Activated naive CD8-positive, alpha-beta T cell (primary cell): Measurements from ENCODE around the gene ZNF570.

Source experiments
- H3K27ac Mint-ChIP-seq: one replicate; pipeline ENCODE4 v1.8.0; 2021; ENCODE audit warnings: mixed read lengths
- H3K27me3 Mint-ChIP-seq: one replicate; pipeline ENCODE4 v1.8.0; 2021; ENCODE audit warnings: mixed read lengths
- H3K36me3 Mint-ChIP-seq: one replicate; pipeline ENCODE4 v1.8.0; 2021; ENCODE audit warnings: mixed read lengths
- H3K4me1 Mint-ChIP-seq: one replicate; pipeline ENCODE4 v1.8.0; 2021; ENCODE audit warnings: low read depth, mixed read lengths
- H3K4me3 Mint-ChIP-seq: one replicate; pipeline ENCODE4 v1.8.0; 2021; ENCODE audit warnings: mild to moderate bottlenecking, mixed read lengths
- H3K9me3 Mint-ChIP-seq: one replicate; pipeline ENCODE4 v1.8.0; 2021; ENCODE audit warnings: low read depth, mixed read lengths

Gene ZNF570

DNA sequence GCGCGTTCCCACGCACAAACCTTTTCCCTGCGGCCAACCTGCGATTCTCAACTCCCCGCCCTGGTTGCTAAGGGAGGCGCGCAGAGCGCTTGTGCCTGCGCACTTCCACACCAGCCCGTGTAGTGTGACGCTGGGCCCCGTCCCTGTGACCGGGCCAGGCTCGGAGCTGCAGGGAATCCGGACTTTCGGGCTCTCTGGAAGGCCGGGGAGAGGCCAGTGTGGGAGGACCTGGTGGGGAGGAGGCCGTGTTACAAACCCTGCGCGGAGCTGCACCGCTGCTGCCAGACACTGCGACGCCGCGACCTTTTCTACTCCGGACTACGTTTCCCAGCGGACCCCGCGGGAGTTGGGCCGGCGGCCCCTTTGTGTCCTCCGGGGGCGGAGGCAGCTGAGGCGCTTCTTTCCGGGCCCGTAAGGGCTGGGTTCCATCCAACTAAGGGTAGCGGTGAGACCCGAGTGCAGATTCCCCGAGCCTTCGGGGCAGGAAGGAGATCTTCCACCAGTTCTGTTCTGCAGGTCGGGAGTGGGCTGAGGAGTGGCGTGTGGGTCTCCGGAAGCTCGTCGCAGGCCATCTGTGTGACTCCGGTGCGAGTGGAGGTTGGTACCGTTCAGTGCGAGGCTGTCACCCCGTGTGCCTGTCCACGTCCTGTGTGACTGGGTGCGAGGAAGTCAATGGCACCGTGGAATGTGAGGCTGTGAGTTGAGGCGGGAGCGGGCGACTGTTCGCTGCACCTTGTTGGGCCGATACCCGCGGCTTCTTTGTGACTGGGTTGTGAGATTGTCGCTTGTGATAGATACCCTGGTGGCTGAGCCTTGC lies at the start of gene ZNF570:
Gene ZNF570, plus strand, starts transcription at position 396 of the 817 bp plus-strand sequence. CDS start 999 bp downstream, outside the sequence.
- H3K4me1 Mint-ChIP-seq = peaks cover 37% of the 10 kb centered on the region
- H3K27me3 Mint-ChIP-seq = no peaks in the 10 kb centered on the region
- H3K4me3 Mint-ChIP-seq = peak within 1 kb of the TSS; percentile 98
- H3K9me3 Mint-ChIP-seq = peaks cover 5% of the 10 kb centered on the region
- peak within 1 kb of the TSS; percentile 91 for H3K27ac Mint-ChIP-seq
- H3K36me3 Mint-ChIP-seq = peaks cover 19% of the 10 kb centered on the region

GRCh38 chr19:37452500-37453245 lies 16.5 kb upstream of the ZNF570 start:
- Mint-ChIP-seq H3K4me3 (no peak overlapping the region), H3K27ac (no peak overlapping the region), H3K4me1 (no peaks in the 10 kb centered on the region), H3K27me3 (no peaks in the 10 kb centered on the region), H3K36me3 (peaks cover 55% of the 10 kb centered on the region), H3K9me3 (peaks cover 45% of the 10 kb centered on the region)

DNA sequence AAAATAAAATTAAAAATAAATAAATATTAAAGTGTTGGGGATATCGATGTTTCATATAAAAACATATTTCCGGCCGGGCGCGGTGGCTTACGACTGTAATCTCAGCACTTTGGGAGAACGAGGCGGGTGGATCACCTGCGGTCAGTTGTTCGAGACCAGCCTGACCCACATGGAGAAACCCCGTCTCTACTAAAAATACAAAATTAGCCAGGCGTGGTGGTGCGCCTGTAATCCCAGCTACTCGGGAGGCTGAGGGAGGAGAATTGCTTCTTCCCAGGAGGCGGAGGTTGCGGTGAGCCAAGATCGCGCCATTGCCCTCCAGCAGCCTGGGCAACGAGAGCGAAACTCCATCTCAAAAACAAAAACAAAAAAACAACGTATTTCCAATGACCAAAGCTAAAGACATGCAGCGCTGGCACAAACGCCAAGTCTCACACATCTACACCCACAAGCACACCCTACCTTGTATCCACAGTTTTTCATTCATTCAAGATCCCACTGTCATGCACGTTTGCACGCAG lies 2.8 kb upstream of the ZNF570 start:
- peaks cover 37% of the 10 kb centered on the region for H3K4me1 Mint-ChIP-seq
- H3K36me3 Mint-ChIP-seq = peaks cover 21% of the 10 kb centered on the region
- peak overlapping the region; percentile 98 for H3K4me3 Mint-ChIP-seq
- peaks cover 5% of the 10 kb centered on the region for H3K9me3 Mint-ChIP-seq
- peak overlapping the region; percentile 95 for H3K27ac Mint-ChIP-seq
- H3K27me3 Mint-ChIP-seq = no peaks in the 10 kb centered on the region

- peaks cover 21% of the 10 kb centered on the region for H3K36me3 Mint-ChIP-seq
- peaks cover 5% of the 10 kb centered on the region for H3K9me3 Mint-ChIP-seq
- H3K4me1 Mint-ChIP-seq = peaks cover 37% of the 10 kb centered on the region
- H3K27ac Mint-ChIP-seq = peak within 1 kb of the TSS; percentile 95
- peak within 1 kb of the TSS; percentile 98 for H3K4me3 Mint-ChIP-seq
- no peaks in the 10 kb centered on the region for H3K27me3 Mint-ChIP-seq
Measured at GRCh38 chr19:37466798-37467607, 2.2 kb upstream of the ZNF570 start, which contains the start of gene ZNF569. Gene ZNF569, minus strand, starts transcription at chr19:37467444. Its CDS starts 22,523 bp downstream, at chr19:37444921.

- H3K4me3 Mint-ChIP-seq = peak overlapping the region; percentile 98
- H3K9me3 Mint-ChIP-seq = peaks cover 5% of the 10 kb centered on the region
- H3K27ac Mint-ChIP-seq = peak overlapping the region; percentile 95
- H3K27me3 Mint-ChIP-seq = no peaks in the 10 kb centered on the region
- peaks cover 37% of the 10 kb centered on the region for H3K4me1 Mint-ChIP-seq
- peaks cover 21% of the 10 kb centered on the region for H3K36me3 Mint-ChIP-seq
Measured at GRCh38 chr19:37467608-37468090, 1.5 kb upstream of the ZNF570 start.

DNA sequence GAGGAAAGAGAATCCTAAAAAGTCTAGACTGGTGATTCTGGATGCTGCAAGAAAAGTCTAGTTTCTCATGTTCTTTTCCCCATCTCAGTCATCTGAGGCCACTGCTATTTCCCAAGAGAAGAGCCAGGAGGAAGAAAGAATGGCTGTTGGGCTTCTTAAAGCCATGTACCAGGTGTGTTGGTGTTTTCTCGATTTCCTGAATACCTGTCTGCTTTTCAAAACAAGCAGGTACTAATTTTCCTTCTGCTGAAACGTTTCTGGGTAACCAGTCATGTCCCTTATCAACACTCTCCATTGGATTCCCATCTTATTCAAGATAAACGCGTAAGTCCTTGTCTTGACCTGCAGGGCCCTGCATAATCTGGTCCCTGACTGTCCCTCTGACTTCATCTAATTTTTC lies 1.1 kb downstream of the ZNF570 start:
- peaks cover 12% of the 10 kb centered on the region for H3K36me3 Mint-ChIP-seq
- peaks cover 34% of the 10 kb centered on the region for H3K4me1 Mint-ChIP-seq
- H3K27me3 Mint-ChIP-seq = no peaks in the 10 kb centered on the region
- peak overlapping the region; percentile 98 for H3K4me3 Mint-ChIP-seq
- H3K9me3 Mint-ChIP-seq = peaks cover 5% of the 10 kb centered on the region
- peak overlapping the region; percentile 91 for H3K27ac Mint-ChIP-seq

DNA sequence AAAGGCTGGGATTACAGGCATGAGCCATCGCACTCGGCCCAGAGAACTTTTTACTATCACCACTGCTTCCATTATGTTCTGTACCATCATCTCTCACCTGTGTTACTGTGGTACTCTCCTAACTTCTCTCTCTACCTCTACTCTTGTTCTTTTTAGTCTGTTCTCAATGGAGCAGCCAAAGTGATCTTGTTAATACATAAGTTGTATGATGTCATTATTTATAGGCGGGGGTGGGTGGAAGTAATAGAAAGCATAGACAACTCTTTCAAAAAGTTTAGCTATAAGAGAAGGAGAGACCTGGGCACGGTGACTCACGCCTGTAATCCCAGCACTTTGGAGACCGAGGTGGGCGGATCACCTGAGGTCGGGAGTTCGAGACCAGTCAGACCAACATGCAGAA lies 3.0 kb downstream of the ZNF570 start:
- no peak overlapping the region for H3K27ac Mint-ChIP-seq
- H3K27me3 Mint-ChIP-seq = no peaks in the 10 kb centered on the region
- no peak overlapping the region for H3K4me3 Mint-ChIP-seq
- H3K4me1 Mint-ChIP-seq = peaks cover 25% of the 10 kb centered on the region
- H3K9me3 Mint-ChIP-seq = peaks cover 9% of the 10 kb centered on the region
- H3K36me3 Mint-ChIP-seq = peaks cover 24% of the 10 kb centered on the region

- Mint-ChIP-seq H3K27ac (no peak overlapping the region), H3K9me3 (peaks cover 38% of the 10 kb centered on the region), H3K27me3 (no peaks in the 10 kb centered on the region), H3K4me1 (no peaks in the 10 kb centered on the region), H3K36me3 (peaks cover 53% of the 10 kb centered on the region), H3K4me3 (no peak overlapping the region)
Measured at GRCh38 chr19:37484406-37485168, 15.4 kb downstream of the ZNF570 start.

DNA sequence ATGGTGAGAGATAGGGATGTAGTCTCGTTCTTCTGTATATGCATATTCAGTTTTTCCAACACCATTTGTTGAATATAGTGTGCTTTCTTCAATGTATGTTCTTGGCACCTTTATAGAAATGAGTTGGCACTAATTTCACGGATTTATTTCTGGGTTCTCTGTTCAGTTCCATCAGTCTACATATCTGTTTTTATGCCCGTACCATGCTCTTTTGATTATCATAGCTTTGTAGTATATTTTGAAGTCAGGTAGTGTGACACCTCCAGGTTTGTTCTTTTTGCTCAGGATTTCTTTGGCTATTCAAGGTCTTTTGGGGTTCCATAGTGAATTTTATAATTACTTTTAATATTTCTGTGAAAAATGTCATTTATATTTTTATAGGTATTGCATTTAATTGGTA lies 23.1 kb downstream of the ZNF570 start:
- Mint-ChIP-seq H3K4me1 (no peaks in the 10 kb centered on the region), H3K36me3 (peaks cover 22% of the 10 kb centered on the region), H3K27me3 (no peaks in the 10 kb centered on the region), H3K4me3 (no peak overlapping the region), H3K27ac (no peak overlapping the region), H3K9me3 (peaks cover 23% of the 10 kb centered on the region)

DNA sequence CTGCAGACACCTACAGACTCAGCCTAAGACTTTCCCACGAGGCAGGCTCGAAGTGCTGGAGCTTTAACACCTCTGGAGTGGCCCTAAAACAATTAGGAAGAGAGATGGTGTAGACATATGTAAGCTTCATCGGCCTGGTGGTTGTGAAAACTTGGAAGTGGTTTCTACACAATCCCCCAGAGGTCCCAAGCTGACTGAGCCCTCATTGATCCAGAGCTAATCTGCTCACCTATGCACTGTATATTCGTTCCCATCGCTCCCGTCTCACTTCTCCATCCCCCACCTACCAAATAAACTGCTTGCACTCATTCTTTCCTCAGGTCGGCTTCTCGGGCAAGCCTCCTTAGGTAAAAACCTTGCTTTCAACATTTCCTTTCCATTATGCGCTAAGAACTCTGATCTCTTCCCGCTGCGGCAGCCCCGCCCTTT lies 36.8 kb downstream of the ZNF570 start:
- Mint-ChIP-seq H3K27me3 (no peaks in the 10 kb centered on the region), H3K27ac (no peak overlapping the region), H3K36me3 (peaks cover 35% of the 10 kb centered on the region), H3K9me3 (peaks cover 20% of the 10 kb centered on the region), H3K4me1 (no peaks in the 10 kb centered on the region), H3K4me3 (no peak overlapping the region)

- H3K27ac Mint-ChIP-seq = no peak within 1 kb of the TSS
- H3K36me3 Mint-ChIP-seq = peaks cover 36% of the 10 kb centered on the region
- H3K27me3 Mint-ChIP-seq = no peaks in the 10 kb centered on the region
- H3K4me1 Mint-ChIP-seq = no peaks in the 10 kb centered on the region
- peaks cover 20% of the 10 kb centered on the region for H3K9me3 Mint-ChIP-seq
- no peak within 1 kb of the TSS for H3K4me3 Mint-ChIP-seq
Measured at GRCh38 chr19:37506387-37507166, 37.4 kb downstream of the ZNF570 start, which contains the start of gene ZNF793. Gene ZNF793, plus strand, starts transcription at chr19:37506939. Its CDS starts 16,501 bp downstream, at chr19:37523440.

DNA sequence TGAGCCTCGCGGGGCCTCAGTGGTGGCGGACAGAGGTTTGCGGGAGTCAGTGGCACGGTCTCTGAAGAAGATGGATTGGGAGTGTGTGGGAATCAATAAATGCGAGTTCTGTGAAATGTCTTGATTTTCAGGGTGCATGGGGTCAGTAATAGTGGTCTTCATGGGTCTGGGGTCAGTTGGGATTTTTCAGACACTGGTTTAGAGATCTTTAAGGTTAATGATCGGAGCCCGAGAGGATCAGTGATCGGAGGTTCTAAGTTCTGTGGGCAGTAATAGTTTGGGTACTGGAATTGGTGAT lies 38.0 kb downstream of the ZNF570 start:
- no peaks in the 10 kb centered on the region for H3K27me3 Mint-ChIP-seq
- peaks cover 35% of the 10 kb centered on the region for H3K36me3 Mint-ChIP-seq
- peaks cover 15% of the 10 kb centered on the region for H3K9me3 Mint-ChIP-seq
- no peaks in the 10 kb centered on the region for H3K4me1 Mint-ChIP-seq
- H3K27ac Mint-ChIP-seq = no peak overlapping the region
- no peak overlapping the region for H3K4me3 Mint-ChIP-seq

GRCh38 chr19:37511186-37511585 lies 42.0 kb downstream of the ZNF570 start:
- Mint-ChIP-seq H3K4me1 (no peaks in the 10 kb centered on the region), H3K9me3 (peaks cover 28% of the 10 kb centered on the region), H3K4me3 (no peak overlapping the region), H3K27ac (no peak overlapping the region), H3K36me3 (peaks cover 50% of the 10 kb centered on the region), H3K27me3 (no peaks in the 10 kb centered on the region)
